Heart left ventricle (tissue), 16 donors: Measurements from ENCODE around the gene PTPRK. TPM values are rescaled to one million over a fixed set of nuclear protein-coding genes. Genes with fewer than 3 reads are reported as not detected.

Source experiments
- ATAC-seq, 4 donors: fragments of 200-7000 bp; cut with Tn5 transposase; one replicate each; pipeline ENCODE4 v1.9.1; 2020 to 2022; ENCODE audit warnings: moderate library complexity in 4 of 4, mild to moderate bottlenecking in 3 of 4, moderate number of reproducible peaks in 1 of 4
- DNase-seq, 5 donors: peaks; one replicate each; pipeline ENCODE4 v3.0.0-alpha.2; 2020
- H3K27ac ChIP-seq, 12 donors: fragments of 200-600 bp; sonication (generic) in 4 of 12; one replicate each; pipeline versions ENCODE4 v1.5.0 to v1.8.0; 2016 to 2022; ENCODE audit warnings: mild to moderate bottlenecking in 2 of 12
- H3K27me3 ChIP-seq, 9 donors: fragments of 200-600 bp; sonication (generic) in 2 of 9; one replicate each; pipeline versions ENCODE4 v1.5.1 to v1.8.0; 2016 to 2022; ENCODE audit warnings: mild to moderate bottlenecking in 3 of 9
- H3K36me3 ChIP-seq, 9 donors: fragments of 200-600 bp; sonication (generic) in 2 of 9; one replicate each; pipeline versions ENCODE4 v1.5.0 to v1.8.0; 2018 to 2022; ENCODE audit warnings: mild to moderate bottlenecking in 2 of 9
- H3K4me1 ChIP-seq, 12 donors: fragments of 200-600 bp; sonication (generic) in 4 of 12; one replicate each; pipeline versions ENCODE4 v1.5.0 to v1.8.0; 2016 to 2022; ENCODE audit warnings: mild to moderate bottlenecking in 3 of 12
- H3K4me3 ChIP-seq, 12 donors: fragments of 200-600 bp; sonication (generic) in 4 of 12; one replicate each; pipeline versions ENCODE4 v1.5.0 to v1.8.0; 2017 to 2022; ENCODE audit warnings: mild to moderate bottlenecking in 9 of 12, moderate library complexity in 4 of 12
- H3K9me3 ChIP-seq, 12 donors: fragments of 200-600 bp; sonication (generic) in 4 of 12; one replicate each; pipeline versions ENCODE4 v1.5.0 to v1.8.0; 2016 to 2022; ENCODE audit warnings: mild to moderate bottlenecking in 1 of 12
- POLR2A ChIP-seq, 2 donors: fragments of 450-650 bp; IDR thresholded peaks; one replicate each; pipeline ENCODE4 v1.6.1; 2017; ENCODE audit warnings: antibody characterized with exemption in 2 of 2, mild to moderate bottlenecking in 2 of 2, moderate library complexity in 2 of 2
- WGBS, 4 donors: extraction: QIAGEN DNeasy Blood & Tissue Kit in 2 of 4; methylation state at CpG; one replicate each; pipeline versions ENCODE4 v1.1.5 to v1.1.7; 2013 to 2018; 5-methylcytosine and 5-hydroxymethylcytosine counted together
- intact Hi-C, 10 donors: fragments of 100-400 bp; cut with DNase I; formaldehyde crosslinking; loops; one replicate each; pipeline versions ENCODE4 v1.11.1 to v1.14.2; 2022
- polyA plus RNA-seq, 2 donors: library from polyadenylated mRNA; stranded (reverse); fragments of 200-250 nt; gene quantifications; one replicate each; pipeline ENCODE4 v1.2.3, GENCODE V29; 2013
- total RNA-seq, 9 donors: library from RNA; depleted of rRNA in 2 of 9; stranded (reverse); fragments of >200 nt in 2 of 9; fragmentation: NEBNext Ultra II Directional in 3 of 9; extraction: Animal tissue kit (Norgen Biotek cat#: 25700) in 3 of 9; gene quantifications; one replicate each; pipeline versions ENCODE4 v1.1.0 to v1.2.4, GENCODE V29; 2016 to 2023
- TF ChIP-seq, protein P1 (sequence below), 12 donors: fragments of 200-600 bp; sonication (generic) in 4 of 12; IDR thresholded peaks; one replicate each; pipeline versions ENCODE4 v1.5.0 to v1.8.0; 2018 to 2022; ENCODE audit warnings: antibody characterized with exemption in 12 of 12, mild to moderate bottlenecking in 5 of 12
- donor health status: ischemic (EF 13 %, LVEDD 7.1; RV severe dilation, severe dysfunction).
- donor health status: healthy with polysubstance abuse.
- donor health status: DM: no; HTN: yes; CAD: no.
- donor health status: DM: no; HTN: no; CAD: no.
- donor health status: ischemic (EF 25% LVEDD 6.9; RV normal size, moderate dysfunction).
- donor health status: ischemic (EF 25% LVEDD 5.7; RV mildly dilated, moderate dysfunction).
- donor health status: healthy.
- donor health status: DM: yes; HTN: yes; CAD: no.
- donor health status: ischemic (EF 35%, LVEDD 5.7; RV mildly dilated, moderate dysfunction).
- donor health status: nonischemic (EF 11% LVEDD 7.7; RV severe dilation, severe dysfunction).
- donor health status: DM: yes; HTN: yes; CAD: no.
- donor health status: PGD.
- donor health status: ischemic (EF 29% LVEDD 5.4; RV normal size, mild dysfunction).
- donor health status: nonischemic (EF 23%, LVEDD 6.1; RV moderate dilation, normal function).

PTPRK gene
- total and polyA plus RNA-seq, 11 donors: 5.4 to 50.8 (median 38.5) TPM

DNA sequence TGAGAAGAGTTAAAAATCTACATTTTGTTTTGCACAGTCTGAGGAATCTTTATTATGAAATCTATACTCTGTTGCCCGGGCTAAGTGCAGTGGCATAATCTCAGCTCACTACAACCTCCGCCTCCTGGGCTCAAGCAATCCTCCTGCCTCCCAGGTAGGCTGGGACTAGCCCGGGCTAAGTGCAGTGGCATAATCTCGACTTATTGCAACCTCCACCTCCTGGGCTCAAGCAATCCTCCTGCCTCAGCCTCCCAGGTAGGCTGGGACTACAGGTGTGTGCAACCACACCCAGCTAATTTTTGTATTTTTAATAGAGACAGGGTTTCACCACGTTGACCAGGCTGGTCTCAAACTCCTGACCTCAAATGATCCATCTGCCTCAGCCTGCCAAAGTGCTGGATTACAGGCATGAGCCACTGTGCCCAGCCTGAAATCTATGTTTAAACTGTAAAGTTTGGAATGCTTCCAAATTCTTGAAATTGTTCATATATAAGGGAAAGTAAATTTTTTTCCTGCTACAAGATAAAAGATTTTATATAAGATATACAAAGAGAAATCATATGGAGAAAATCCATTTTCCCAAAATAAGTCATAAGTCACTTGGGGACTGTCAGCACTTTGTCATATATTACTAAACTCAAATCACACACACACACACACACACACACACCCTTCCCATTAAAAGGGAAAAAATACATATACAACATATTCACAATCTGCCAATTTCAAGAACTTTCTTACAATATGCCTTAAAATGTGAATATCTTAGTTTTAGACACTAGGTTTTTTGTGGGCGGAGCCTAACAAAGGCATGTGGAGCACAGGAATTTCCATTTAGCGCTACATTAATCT is 19.4 kb downstream of the PTPRK start:
- WGBS, 4 donors: 84 to 89% (median 86%) methylated on average over 7 of the region's 7 CpGs
- peaks cover 0 to 44% (median 14%) of the 10 kb centered on the region in 12 donors for H3K4me1 ChIP-seq

DNA sequence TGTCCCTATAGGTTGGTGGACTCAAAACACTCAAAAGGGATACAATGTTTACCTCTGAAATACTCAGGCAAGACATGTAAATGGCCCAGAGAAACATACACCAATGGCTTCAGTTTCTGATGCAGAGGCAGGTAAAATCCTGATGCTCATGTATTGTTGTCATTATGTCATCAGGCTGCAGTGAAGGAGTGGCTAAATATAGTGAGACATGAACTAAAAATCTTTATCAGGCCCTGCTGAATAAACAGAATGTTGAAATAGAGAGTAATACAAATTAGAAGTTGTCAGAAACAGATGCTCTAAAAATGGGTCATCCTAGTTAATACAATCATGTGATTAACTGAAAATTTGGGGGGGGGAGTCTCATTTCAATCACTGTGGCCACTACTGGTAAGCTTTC is 20.4 kb downstream of the PTPRK start:
- TF ChIP-seq POLR2A (IDR thresholded peaks at IDR 0.05): no peak
- TF ChIP-seq, protein P1, sequence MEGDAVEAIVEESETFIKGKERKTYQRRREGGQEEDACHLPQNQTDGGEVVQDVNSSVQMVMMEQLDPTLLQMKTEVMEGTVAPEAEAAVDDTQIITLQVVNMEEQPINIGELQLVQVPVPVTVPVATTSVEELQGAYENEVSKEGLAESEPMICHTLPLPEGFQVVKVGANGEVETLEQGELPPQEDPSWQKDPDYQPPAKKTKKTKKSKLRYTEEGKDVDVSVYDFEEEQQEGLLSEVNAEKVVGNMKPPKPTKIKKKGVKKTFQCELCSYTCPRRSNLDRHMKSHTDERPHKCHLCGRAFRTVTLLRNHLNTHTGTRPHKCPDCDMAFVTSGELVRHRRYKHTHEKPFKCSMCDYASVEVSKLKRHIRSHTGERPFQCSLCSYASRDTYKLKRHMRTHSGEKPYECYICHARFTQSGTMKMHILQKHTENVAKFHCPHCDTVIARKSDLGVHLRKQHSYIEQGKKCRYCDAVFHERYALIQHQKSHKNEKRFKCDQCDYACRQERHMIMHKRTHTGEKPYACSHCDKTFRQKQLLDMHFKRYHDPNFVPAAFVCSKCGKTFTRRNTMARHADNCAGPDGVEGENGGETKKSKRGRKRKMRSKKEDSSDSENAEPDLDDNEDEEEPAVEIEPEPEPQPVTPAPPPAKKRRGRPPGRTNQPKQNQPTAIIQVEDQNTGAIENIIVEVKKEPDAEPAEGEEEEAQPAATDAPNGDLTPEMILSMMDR (IDR thresholded peaks at IDR 0.05): no peak
- no peak for ATAC-seq
- H3K9me3 ChIP-seq: no peaks in the 10 kb centered on the region
- no peak overlapping the region for H3K4me3 ChIP-seq
- intact Hi-C loops: no loop called here
- no peaks in the 10 kb centered on the region for H3K27me3 ChIP-seq
- no peaks in the 10 kb centered on the region for H3K36me3 ChIP-seq
- H3K27ac ChIP-seq: no peak overlapping the region
- H3K4me1 ChIP-seq: peaks cover 0 to 35% (median 13%) of the 10 kb centered on the region in 12 donors
- DNase-seq: no peak

More for the DNA sequence above, 19.4 kb downstream of the PTPRK start:
- DNase-seq: no peak
- Histone ChIP-seq H3K9me3 (no peaks in the 10 kb centered on the region), H3K27me3 (no peaks in the 10 kb centered on the region), H3K36me3 (no peaks in the 10 kb centered on the region), H3K27ac (no peak overlapping the region), H3K4me3 (no peak overlapping the region)
- ATAC-seq: no peak
- intact Hi-C loops: no loop called here
- TF ChIP-seq, protein P1 (IDR thresholded peaks at IDR 0.05): no peak
- TF ChIP-seq POLR2A (IDR thresholded peaks at IDR 0.05): no peak

DNA sequence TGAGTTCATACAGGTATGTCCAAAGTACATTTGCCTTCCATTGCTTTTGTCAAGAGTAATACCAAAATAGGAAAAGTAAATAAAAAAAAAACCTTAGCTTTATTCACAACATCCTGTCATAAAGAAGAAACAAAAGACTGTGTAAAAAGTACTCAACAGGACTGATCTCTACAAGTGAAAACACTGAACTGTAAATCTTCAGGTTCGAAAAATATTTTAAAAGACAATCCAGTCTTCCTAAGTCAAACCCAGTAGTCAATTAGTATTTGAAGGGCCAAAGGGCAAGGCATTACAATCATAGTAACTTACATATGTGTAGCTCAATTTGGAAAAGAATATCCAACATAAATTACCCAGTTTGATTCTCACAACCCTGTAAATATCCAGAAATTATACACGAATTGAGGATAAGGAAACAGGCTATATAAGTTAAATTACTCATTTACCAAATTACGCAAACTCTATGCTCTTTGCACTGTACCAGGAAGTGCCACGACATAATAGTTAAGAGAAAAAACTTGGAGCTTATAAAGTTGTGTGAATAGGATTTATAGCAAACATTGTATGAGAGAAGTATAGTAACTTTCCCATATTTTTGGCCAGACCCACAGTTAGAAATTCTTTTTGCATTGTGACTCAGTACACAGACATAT is 21.2 kb downstream of the PTPRK start:
- WGBS, 4 donors: 79 to 85% (median 81%) methylated on average over 4 of the region's 4 CpGs
- intact Hi-C loops: no loop called here
- H3K4me1 ChIP-seq: peaks cover 0 to 36% (median 13%) of the 10 kb centered on the region in 12 donors
- H3K27me3 ChIP-seq: no peaks in the 10 kb centered on the region
- no peak overlapping the region for H3K4me3 ChIP-seq
- H3K9me3 ChIP-seq: no peaks in the 10 kb centered on the region
- DNase-seq: no peak
- H3K27ac ChIP-seq: no peak overlapping the region
- no peaks in the 10 kb centered on the region for H3K36me3 ChIP-seq
- no peak for ATAC-seq
- TF ChIP-seq POLR2A (IDR thresholded peaks at IDR 0.05): no peak
- TF ChIP-seq, protein P1 (IDR thresholded peaks at IDR 0.05): no peak

DNA sequence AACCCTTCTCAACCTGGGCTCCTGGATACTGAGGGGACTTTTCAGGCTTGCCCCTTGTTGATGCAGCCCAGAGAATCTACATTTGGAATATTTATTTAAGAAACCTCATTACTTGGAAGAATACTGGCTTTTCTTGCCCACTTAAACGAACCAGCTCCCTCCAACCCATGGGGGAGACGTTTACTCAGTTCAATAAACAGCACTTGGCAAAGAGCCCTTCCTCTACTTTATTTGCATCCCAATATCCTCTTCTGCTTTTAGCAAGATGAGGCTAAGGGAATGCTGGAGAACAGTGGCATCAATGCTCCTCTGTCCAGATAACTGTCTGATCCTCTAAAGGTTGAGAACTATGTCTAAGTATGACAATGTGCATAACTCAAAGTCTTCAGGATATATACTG is 22.2 kb downstream of the PTPRK start:
- Histone ChIP-seq H3K9me3 (no peaks in the 10 kb centered on the region), H3K36me3 (no peaks in the 10 kb centered on the region), H3K27me3 (no peaks in the 10 kb centered on the region), H3K4me1 (peaks cover 0 to 33% (median 11%) of the 10 kb centered on the region in 12 donors), H3K4me3 (no peak overlapping the region), H3K27ac (no peak overlapping the region)
- DNase-seq (no peak), ATAC-seq (no peak)
- WGBS, 4 donors: 29 to 45% (median 34%) methylated on average over 2 of the region's 2 CpGs
- TF ChIP-seq, protein P1 (IDR thresholded peaks at IDR 0.05): no peak
- TF ChIP-seq POLR2A (IDR thresholded peaks at IDR 0.05): no peak
- intact Hi-C loops: no loop called here
